ENCODE data around the gene BLOC1S5.
A peak's percentile ranks its signal among the peaks of the same experiment; 100 is the strongest.

The BLOC1S5 gene

GRCh38 chr6:8108759-8109539 lies 44.8 kb upstream of the BLOC1S5 start:
- TF ChIP-seq TCF12 (IDR thresholded peaks at IDR 0.05; ENCODE audit: low read depth): no peak
- TF ChIP-seq EP300 (IDR thresholded peaks at IDR 0.05; ENCODE audit: borderline replicate concordance): no peak
- TF ChIP-seq TEAD4 (IDR thresholded peaks at IDR 0.05): no peak
- TF ChIP-seq CREB1 (IDR thresholded peaks at IDR 0.05; ENCODE audit: low read depth): no peak
- TF ChIP-seq, protein P1, sequence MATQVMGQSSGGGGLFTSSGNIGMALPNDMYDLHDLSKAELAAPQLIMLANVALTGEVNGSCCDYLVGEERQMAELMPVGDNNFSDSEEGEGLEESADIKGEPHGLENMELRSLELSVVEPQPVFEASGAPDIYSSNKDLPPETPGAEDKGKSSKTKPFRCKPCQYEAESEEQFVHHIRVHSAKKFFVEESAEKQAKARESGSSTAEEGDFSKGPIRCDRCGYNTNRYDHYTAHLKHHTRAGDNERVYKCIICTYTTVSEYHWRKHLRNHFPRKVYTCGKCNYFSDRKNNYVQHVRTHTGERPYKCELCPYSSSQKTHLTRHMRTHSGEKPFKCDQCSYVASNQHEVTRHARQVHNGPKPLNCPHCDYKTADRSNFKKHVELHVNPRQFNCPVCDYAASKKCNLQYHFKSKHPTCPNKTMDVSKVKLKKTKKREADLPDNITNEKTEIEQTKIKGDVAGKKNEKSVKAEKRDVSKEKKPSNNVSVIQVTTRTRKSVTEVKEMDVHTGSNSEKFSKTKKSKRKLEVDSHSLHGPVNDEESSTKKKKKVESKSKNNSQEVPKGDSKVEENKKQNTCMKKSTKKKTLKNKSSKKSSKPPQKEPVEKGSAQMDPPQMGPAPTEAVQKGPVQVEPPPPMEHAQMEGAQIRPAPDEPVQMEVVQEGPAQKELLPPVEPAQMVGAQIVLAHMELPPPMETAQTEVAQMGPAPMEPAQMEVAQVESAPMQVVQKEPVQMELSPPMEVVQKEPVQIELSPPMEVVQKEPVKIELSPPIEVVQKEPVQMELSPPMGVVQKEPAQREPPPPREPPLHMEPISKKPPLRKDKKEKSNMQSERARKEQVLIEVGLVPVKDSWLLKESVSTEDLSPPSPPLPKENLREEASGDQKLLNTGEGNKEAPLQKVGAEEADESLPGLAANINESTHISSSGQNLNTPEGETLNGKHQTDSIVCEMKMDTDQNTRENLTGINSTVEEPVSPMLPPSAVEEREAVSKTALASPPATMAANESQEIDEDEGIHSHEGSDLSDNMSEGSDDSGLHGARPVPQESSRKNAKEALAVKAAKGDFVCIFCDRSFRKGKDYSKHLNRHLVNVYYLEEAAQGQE (IDR thresholded peaks at IDR 0.05; ENCODE audit: low read depth): no peak
- no peak for TF ChIP-seq YY1 (IDR thresholded peaks at IDR 0.05; ENCODE audit: low read depth)
- TF ChIP-seq USF1 (IDR thresholded peaks at IDR 0.05): no peak
- TF ChIP-seq NFIC (IDR thresholded peaks at IDR 0.05): no peak
- no peak for TF ChIP-seq CEBPB (IDR thresholded peaks at IDR 0.05)

- TF ChIP-seq TEAD4 (IDR thresholded peaks at IDR 0.05) (no peak), CREB1 (IDR thresholded peaks at IDR 0.05; ENCODE audit: low read depth) (no peak), YY1 (IDR thresholded peaks at IDR 0.05; ENCODE audit: low read depth) (no peak), EGR1 (IDR thresholded peaks at IDR 0.05) (no peak)
Observed at GRCh38 chr6:8108031-8108660, 44.0 kb upstream of the BLOC1S5 start.

DNA sequence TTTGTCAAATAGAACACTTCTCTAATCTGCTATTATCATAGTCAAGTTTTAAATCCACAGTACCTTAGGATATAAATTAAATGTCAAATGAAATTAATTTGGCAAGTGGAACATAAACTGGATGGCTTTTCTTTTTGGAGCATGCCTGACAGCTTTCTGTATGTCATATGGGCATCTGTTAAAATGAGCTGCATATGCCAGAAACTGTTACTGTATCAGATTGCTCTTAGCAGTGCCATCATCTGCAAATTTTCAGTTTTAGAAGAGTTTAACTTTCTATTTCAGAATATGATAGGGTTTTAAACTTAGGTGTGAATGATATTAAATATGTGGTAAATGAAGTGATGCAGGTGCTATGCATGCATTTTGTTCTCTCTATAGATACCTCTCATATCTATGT lies 41.6 kb upstream of the BLOC1S5 start:
- TF ChIP-seq USF1 (IDR thresholded peaks at IDR 0.05) (no peak), FOXM1 (IDR thresholded peaks at IDR 0.05; ENCODE audit: borderline replicate concordance, low read depth) (no peak), RAD21 (IDR thresholded peaks at IDR 0.05; ENCODE audit: low read depth) (no peak), TAF1 (IDR thresholded peaks at IDR 0.05; ENCODE audit: low read depth) (no peak)

DNA sequence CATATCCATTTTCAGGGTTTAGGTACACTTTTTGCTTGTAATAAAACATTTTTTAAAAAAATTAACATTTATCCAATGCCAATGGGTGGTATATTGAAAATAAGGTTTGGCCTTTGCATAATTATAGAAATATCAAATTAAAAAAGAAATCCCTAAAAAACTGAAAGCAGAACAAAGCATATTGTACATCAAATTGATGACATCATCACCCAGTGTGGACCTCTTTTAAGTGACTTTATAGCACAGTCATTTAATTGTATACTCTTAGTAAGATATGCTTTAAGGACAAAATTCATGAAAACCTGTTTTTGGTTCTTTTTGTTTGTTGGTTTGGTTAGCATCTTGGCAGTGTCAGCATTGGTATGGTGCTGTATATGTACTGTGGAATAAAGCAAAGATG lies 39.5 kb upstream of the BLOC1S5 start:
- TF ChIP-seq TAF1 (IDR thresholded peaks at IDR 0.05; ENCODE audit: low read depth): no peak

DNA sequence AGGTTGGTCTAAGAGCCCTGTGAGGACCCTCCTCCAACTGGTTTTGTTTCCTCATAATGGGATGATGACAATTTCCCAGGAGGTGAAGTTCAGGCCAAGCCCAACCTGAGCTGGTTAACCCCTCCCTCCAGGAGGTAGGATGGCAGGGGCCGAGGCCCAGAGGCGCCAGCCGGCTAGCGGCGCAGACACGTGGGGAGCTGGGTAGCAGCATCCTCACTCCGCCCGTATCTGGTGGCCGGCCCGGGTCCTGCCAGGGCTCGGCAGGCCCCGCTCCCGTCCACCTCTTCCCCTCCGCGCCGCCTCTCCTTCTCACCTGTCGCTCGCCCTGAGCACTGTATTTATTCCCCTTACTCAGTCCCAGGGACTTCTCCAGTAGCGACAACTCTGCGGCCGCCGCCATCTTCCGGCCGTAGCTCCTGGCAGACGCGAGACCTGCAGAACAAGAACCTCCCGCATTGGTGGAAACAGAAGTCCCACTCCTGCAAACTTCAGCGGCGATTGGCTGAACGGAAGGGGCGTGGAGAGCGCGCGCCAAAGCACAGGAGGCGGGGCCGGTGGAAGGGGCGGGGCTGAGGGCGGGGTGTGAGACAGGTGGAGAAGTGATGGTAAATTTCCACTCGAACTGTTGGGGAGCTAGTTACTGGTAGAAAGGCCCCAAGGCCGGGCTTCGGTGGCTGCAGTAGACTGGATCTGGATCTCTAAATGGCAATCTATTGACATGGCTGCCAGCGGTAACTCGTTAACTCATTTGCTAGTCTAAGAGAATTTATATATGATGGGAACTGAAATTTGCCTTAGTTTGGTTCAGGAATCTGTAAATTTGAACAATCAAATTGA lies 38.2 kb upstream of the BLOC1S5 start, which contains the start of gene EEF1E1:
TSS of gene EEF1E1 (minus strand) at position 427 of the 837 bp plus-strand sequence. CDS start at position 400, 27 bp downstream.
- no peak for TF ChIP-seq CEBPB (IDR thresholded peaks at IDR 0.05)
- TF ChIP-seq YY1 (IDR thresholded peaks at IDR 0.05; ENCODE audit: low read depth): peak; percentile 94
- TF ChIP-seq RAD21 (IDR thresholded peaks at IDR 0.05; ENCODE audit: low read depth): no peak
- no peak for TF ChIP-seq TCF12 (IDR thresholded peaks at IDR 0.05; ENCODE audit: low read depth)
- TF ChIP-seq, protein P1 (IDR thresholded peaks at IDR 0.05; ENCODE audit: low read depth): peak; percentile 16; the same call in 1 of the 2 replicates
- peak; percentile 30; the same call in 1 of the 2 replicates for TF ChIP-seq NFIC (IDR thresholded peaks at IDR 0.05)
- peak; percentile 56; the same call in 1 of the 2 replicates for TF ChIP-seq USF1 (IDR thresholded peaks at IDR 0.05)
- peak; percentile 90 for TF ChIP-seq TAF1 (IDR thresholded peaks at IDR 0.05; ENCODE audit: low read depth)
- TF ChIP-seq MAX (IDR thresholded peaks at IDR 0.05): peak; percentile 95
- no peak for TF ChIP-seq EP300 (IDR thresholded peaks at IDR 0.05; ENCODE audit: borderline replicate concordance)
- TF ChIP-seq CREB1 (IDR thresholded peaks at IDR 0.05; ENCODE audit: low read depth): 0 out of 2 replicates have a peak, but pooled peaks have one; percentile 27

Data from Ishikawa (cell line).